NCI-H1436 (cell line): ENCODE measurements around the gene CRISP2.
"Not testable (repeated sequence)": the region's sequence is repeated elsewhere in the genome, so short reads cannot be mapped to it uniquely, and the experiment has no call there.

ENCODE experiments used
- DNase-seq: peaks from one replicate; lab custom pipeline; 2025; lab: John Stamatoyannopoulos, UW

CRISP2 gene, protein sequence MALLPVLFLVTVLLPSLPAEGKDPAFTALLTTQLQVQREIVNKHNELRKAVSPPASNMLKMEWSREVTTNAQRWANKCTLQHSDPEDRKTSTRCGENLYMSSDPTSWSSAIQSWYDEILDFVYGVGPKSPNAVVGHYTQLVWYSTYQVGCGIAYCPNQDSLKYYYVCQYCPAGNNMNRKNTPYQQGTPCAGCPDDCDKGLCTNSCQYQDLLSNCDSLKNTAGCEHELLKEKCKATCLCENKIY

GRCh38 chr6:49713346-49713745 is at the start of gene CRISP2:
CRISP2 (minus strand) TSS chr6:49713543; CDS start chr6:49709196, 4,347 bp downstream.
- DNase-seq, result no peak

DNA sequence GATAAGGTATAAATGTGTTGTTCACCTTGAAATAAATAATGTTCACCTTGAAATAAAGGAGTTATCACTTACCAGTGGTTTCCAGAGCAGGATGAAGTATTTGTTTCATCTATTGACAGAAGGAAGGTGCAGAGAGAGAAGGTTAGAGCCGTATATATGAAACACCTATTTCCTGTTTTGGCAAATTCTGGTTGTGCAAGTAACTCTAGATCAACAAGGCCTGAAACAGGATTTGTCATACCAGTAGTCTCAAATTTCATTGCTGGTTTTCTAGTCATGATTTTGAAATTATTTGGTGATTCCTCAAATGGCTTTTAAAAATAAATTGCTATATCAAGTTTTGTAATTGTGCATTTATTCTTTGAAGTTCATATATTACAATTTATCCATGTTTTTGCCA is 30.9 kb upstream of the CRISP2 start, which contains the start of gene CRISP3:
CRISP3 (minus strand) TSS at position 130 of the 400 bp plus-strand sequence; CDS start at position 109, 21 bp downstream.
- no peak for DNase-seq

DNA sequence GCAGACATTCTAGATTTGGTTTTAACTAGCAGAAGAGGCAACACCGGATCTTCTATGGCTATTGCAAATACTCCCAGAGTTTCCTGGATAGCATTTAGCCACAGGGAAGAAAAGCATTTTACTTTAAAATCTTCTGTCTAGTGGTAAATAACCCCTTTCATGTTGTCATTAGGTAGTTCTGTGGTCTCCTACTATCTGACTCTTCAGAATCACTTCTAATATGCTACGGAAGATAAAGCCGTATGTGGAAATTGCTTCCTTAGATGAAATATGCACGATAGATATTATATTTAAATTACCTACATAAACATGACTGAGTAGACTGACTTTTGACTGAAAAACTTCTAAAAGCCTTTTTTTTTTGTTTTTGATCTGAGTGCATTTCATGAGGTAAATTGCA is 30.1 kb upstream of the CRISP2 start:
- DNase-seq, result no peak

DNA sequence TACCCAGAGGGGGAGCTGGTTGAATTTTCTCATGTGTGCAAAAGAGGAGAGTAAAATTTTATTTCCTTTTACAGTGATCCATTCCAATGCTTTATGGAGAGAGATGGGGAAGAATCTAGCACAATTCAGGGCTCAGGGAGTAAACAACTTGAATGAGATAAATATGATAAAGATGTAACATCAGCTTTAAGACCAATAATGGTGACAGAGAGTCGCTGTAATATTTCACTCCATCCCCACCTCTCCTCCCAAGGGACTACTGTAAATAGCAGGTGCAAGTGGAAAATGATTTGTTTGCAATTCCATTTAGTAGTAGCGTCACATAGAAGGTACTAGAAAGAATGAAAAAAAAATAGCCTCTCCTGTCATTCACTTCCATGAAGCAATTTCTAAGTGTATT is 26.1 kb upstream of the CRISP2 start:
- peak; percentile 85 for DNase-seq

DNA sequence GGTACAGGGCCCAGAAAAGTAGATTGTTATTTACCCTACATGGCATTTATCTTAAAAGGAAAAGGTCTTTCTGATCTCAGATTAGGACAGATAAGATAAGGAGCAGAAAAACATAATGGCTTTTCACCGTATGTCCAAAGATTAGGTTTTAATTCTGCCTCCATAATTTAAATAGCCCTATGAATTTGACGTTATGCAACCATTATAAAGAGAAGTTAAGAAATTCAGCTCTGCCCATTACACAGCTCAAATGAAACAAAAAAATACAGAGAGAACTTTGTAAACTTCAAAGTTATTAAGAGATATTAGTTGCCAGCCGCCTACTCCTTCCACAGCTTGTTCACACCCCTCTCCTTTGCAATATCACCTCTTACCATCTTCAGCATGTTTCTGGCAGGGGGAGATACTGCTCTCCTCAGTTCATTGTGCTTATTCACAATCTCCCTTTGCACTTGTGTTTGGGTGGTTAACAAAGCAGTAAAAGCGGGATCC is 22.7 kb upstream of the CRISP2 start:
- DNase-seq, result no peak

DNA sequence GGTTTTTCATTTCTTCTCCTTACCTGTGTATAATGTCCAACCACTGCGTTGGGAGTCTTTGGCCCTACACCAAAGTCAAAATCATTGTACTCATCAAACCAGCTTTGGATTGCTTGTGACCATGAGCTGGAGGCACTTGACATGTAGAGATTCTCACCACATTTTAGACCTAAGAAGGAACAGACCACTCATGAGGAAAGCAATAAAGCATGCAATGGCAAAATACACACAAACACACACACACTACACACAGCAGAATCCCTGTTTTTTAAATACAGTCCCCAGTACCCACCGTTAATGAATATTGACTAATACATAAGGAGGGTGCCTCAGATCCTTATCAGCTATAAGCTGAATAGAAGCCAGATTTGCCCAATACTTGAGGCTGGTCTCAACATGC is 20.3 kb upstream of the CRISP2 start:
- no peak for DNase-seq

DNA sequence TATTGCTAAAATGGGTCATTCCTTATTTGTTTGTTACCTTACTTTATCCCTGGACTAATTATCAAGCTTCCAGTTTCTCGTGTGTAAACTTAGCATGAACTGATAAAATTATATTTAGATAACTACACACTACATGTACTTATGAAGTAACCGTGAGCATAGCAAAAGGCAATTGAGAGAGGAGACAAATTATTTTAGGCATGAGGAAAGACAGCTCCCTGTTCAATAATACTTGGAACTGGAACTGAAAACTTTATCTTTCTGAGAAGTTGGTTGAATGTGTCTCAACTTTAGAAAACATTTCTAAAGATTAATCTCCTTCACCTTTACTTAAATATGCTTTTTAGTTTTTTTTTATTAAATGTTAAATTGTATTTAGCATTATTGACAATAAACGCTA is 19.4 kb upstream of the CRISP2 start:
- DNase-seq, result no peak

DNA sequence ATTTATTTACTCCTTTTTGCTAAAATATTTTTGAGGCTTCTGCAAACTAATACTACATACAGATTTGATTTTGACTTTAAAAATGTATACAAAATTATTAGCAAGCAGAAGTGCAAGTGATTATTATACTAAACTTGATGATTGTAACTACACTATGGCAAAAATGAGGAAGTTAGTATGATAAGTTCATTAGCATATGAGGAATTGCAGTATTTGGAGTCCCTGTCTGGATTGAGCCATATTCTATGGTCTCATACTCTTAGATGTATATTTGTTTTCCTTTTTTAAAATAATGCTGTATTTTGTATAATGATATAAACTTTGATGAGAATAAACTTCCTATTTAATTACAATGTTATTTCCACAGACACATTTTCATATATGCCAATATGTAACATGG is 16.9 kb upstream of the CRISP2 start:
- DNase-seq, result no peak

DNA sequence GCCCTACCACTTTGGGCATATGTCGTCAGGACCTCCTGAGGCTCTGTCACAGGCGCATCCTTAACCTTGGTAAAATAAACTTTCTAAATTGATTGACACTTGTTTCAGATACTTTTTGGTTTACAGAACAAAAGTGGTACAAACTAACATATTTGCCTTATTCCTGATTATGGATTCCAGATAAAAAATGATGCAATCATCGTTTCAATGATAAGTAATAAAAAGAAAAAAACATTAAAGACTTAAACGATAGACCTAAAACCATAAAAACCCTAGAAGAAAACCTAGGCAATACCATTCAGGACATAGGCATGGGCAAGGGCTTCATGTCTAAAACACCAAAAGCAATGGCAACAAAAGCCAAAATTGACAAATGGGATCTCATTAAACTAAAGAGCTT is 10.6 kb upstream of the CRISP2 start:
- DNase-seq, result not testable (repeated sequence)

DNA sequence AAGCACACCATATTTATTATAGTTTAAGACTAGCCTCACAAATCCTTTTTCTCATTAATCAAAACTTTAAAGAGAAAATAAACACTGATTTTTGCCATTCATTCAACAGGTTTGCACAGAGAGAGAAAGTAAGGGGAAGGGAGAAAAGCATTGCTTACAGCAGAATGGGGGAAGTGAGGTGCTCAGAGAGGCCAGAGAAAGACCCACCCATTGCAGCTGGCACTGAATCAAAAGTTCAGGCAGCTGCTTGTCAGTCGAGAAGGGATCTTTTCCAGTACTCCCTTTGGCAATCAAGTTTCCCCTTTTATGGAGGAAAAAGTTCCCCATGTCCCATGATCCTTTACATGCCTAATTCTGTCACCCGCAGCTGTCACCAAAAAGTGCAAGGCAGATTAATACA is 8.0 kb upstream of the CRISP2 start:
- DNase-seq, result no peak

- DNase-seq, result no peak
These were observed 7.0 kb upstream of the CRISP2 start for GRCh38 chr6:49720372-49720771.

DNA sequence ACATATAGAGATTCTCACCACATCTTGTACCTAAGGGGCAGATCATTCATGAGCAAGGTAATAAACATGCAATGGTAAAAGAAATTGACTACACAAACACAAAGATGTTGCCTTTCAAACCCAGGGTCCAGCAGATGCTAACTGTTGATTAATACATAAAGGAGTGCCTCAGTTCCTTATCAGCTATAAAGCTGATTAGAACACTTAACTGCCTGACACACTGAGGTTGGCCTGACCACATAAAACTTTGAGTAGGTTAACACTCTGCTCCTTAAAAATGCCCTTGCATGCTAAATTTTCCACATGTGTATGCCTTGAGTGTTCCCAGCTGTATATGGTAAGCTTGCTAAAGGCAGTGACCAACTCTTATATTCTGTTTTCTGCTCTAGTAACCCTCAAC is 14.9 kb downstream of the CRISP2 start:
- DNase-seq, result no peak

DNA sequence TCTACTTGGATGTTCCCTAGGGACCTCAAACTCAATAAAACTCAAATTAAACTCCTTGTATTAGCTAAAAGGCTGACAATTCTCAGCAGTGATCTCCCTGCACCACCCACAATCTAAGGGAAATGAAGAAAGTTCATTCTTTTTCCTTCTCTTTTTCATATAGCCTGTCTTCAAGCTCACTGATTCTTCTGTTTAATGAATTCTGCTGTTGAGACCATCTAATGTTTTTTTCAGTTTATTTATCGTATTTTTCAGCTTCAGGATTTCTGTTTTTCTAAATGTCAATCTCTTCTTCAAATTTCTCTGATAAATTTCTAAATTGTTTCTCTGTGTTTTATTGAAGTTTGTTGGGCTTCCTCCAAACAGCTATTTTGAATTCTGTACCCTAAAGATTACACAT is 19.8 kb downstream of the CRISP2 start:
- no peak for DNase-seq

DNA sequence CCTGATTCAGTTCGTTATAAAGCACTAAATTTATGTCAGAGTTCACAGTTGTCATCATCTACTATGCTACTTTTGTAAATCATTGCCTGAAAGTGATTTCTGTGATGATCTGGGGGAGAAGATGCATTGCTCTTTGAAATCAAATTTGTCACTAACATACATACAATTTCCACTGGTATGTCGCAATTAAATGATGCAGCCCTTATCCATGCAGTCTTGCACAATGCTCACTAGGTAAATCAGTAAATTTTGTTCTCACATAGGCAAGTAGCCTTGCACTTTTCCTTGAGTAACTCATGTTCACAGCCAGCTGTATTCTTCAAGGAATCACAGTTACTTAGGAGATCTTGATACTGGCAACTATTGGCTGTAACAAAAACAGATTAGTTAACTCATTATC is 20.8 kb downstream of the CRISP2 start:
- DNase-seq, result no peak

DNA sequence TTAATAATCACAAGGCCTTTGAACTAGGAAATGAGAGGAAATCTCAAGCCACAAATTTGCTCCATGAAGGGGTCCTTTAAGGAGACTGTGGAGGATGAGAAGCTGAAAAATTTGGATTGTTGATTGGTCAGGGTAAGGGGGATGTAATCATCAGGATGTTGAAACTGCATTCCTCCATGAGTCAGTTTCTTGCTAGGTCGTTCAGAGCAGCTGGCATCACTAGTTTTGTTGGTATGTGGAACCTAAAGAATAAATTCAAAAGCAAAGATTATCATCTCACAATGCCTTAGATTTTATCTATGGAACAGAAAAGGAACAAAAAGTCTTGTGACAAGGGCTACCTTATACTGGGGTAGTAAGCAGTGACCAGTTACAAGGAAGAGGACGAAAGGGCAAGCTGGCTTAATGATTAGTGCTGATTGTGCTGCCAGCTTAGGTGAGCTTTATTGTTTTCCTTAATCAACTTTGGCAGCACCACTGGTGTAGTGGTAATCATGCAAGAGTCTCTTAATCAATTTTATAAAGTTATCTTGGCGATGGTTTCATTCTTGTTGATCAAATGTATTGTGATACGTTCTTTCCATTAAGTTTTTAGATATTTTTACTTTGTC is 36.6 kb downstream of the CRISP2 start:
- DNase-seq, result no peak

DNA sequence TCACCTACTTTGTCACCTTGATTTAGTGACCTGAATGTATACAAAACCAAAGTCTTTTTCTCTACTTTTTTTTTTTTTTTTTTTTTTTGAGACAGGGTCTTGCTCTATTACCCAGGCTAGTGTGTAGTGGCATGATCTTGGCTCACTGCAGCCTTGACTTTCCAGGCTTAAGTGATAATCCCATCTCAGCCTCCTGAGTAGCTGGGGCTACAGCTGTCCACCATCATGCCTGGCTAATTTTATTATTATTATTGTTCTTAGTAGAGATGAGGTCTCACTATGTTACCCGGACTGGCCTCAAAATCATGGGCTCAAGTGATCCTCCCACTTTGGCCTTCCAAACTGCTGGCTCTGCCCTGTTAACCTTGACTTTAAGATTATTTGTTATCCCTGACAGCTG is 37.5 kb downstream of the CRISP2 start:
- DNase-seq, result no peak

- no peak for DNase-seq
These were observed 45.2 kb downstream of the CRISP2 start for GRCh38 chr6:49668083-49668511.

DNA sequence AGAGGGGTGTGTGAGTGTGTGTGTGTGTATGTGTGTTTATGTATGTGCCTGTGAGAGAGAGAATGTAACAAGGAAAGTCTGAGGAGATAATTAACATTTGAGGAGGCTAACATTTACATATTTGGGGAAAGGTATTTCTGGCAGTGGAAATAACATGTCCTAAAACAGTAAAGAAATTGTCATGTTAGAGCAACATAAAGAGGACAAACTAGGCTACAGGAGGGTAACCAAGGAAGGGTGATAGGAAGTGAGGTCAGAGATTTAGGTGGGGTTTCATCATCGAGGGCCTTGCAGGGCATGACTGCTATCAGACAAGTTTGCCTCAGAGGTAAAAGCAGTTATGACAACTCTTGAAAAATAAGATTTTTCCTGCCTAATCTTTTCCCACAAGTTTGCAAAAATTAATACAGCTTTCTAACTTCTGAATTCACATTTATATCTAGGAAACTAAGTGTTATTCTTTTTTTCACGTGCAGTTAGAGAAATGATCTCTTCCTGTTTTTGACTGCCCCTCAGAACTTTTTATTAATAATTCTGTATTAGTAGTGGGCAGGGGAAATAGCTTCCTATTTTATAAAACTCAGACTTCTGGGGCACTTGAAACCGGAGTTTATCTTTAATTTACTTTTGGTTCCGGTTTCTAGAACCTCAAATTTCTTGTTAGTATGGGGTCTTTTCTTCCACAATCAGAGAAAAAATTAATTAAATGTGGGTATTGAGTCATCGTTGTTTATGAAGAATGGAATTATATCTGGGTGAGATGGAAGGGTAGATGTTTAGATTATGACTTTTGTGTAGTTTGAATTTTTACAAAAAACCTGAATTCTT is 46.2 kb downstream of the CRISP2 start:
- DNase-seq, result no peak

- no peak for DNase-seq
These were observed 46.9 kb downstream of the CRISP2 start for GRCh38 chr6:49666480-49666879.

GRCh38 chr6:49664817-49665216 is 48.5 kb downstream of the CRISP2 start:
- DNase-seq, result no peak

- DNase-seq, result not testable (repeated sequence)
These were observed 49.3 kb downstream of the CRISP2 start for GRCh38 chr6:49664054-49664453.

DNA sequence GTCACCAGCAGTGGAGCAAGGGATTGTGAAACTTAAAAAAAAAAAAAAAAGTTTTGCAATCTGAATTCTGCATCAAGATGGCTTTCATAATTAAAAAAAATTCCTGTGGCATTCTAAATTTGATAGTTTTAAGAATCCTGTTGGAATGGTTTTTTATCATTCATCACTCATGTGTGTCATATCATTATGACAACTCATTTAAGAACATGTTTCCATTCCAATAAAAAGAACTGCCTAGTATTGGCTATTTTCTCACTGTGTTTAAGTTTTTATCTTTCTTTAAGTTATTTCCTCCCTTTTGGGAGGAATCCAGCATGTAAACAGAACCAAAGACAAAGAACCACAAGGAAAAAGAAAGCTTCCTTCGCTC is 50.5 kb downstream of the CRISP2 start:
- DNase-seq, result no peak
